Smooth muscle cell of the brain vasculature (primary cell): ENCODE results near the gene CRLF1.

Experiments
- DNase-seq: peaks from one replicate; pipeline ENCODE4 v3.0.0-alpha.2; 2012; ENCODE audit warnings: low read depth, low spot score

The CRLF1 gene

GRCh38 chr19:18557411-18558201, 49.0 kb downstream of the CRLF1 start, which contains the start of gene KXD1:
Gene KXD1 (plus strand): TSS chr19:18557870. CDS start chr19:18562057, 4,187 bp downstream.
- peak; percentile 96 for DNase-seq

DNA sequence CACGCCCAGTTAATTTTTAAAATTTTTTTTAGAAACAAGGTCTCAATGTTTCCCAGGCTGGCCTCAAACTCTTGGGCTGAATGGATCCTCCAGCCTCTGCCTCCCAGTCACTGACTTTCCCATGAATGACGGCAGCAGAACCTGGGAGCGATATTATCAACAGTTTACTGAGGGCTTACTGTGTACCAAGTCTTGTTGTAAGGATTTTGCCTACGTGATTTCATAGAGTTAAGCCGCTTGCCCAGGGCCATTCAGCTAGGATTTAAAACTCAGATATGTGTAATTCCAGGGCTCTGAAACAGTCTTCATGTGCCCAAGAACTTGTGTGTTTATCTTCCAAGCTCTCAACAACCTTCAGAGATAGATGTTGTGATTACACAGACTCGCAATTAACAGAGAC, 55.0 kb downstream of the CRLF1 start:
- no peak for DNase-seq

GRCh38 chr19:18543814-18544475, 62.7 kb downstream of the CRLF1 start:
- DNase-seq = no peak
